B cell (primary cell): ENCODE data around the gene ARRDC1.

Experiments
- CTCF ChIP-seq: fragments of 200-600 bp; IDR thresholded peaks from one replicate; pipeline ENCODE4 v1.8.0; 2022; ENCODE audit warnings: antibody characterized with exemption, mild to moderate bottlenecking
- EZH2 ChIP-seq: IDR thresholded peaks from 2 replicates; pipeline ENCODE4 v1.6.1; 2012; ENCODE audit warnings: borderline replicate concordance, low read depth, mild to moderate bottlenecking, moderate library complexity, low read length; ENCODE audit not compliant: insufficient read depth, poor library complexity, severe bottlenecking

- TF ChIP-seq CTCF (no peak), EZH2 (no peak)
Observed at GRCh38 chr9:137632230-137633161, 27.0 kb downstream of the ARRDC1 start.
